Loucy (cell line): Measurements from ENCODE around the gene KCTD18.

Experiments
- H2AFZ ChIP-seq: fragments of 200-600 bp; sonication (generic); 2 replicates; pipeline ENCODE4 v1.6.0; 2016; ENCODE audit warnings: antibody characterized with exemption, mild to moderate bottlenecking, low read length, moderate library complexity
- H3F3A ChIP-seq: fragments of 200-600 bp; 2 replicates; pipeline ENCODE4 v1.6.0; 2016; ENCODE audit warnings: antibody characterized with exemption, low read depth, mild to moderate bottlenecking
- H3K27me3 ChIP-seq: fragments of 200-600 bp; sonication (generic); 2 replicates; pipeline ENCODE4 v1.6.1; 2014; ENCODE audit warnings: low read length, mild to moderate bottlenecking; ENCODE audit not compliant: insufficient read depth, poor library complexity, severe bottlenecking
- H3K36me3 ChIP-seq: fragments of 200-600 bp; sonication (generic); 2 replicates; pipeline ENCODE4 v1.6.1; 2016; ENCODE audit warnings: low read length; ENCODE audit not compliant: insufficient read depth
- H3K4me1 ChIP-seq: fragments of 200-600 bp; sonication (generic); 2 replicates; pipeline ENCODE4 v1.5.1; 2014; ENCODE audit warnings: low read length, mild to moderate bottlenecking; ENCODE audit not compliant: insufficient read depth, poor library complexity, severe bottlenecking
- H3K4me2 ChIP-seq: fragments of 200-600 bp; sonication (generic); 2 replicates; pipeline ENCODE4 v1.6.0; 2014; ENCODE audit warnings: antibody characterized with exemption, low read length, low read depth, mild to moderate bottlenecking; ENCODE audit not compliant: poor library complexity, severe bottlenecking
- H3K4me3 ChIP-seq: fragments of 200-600 bp; sonication (generic); 2 replicates; pipeline ENCODE4 v1.5.1; 2014; ENCODE audit warnings: low read length, mild to moderate bottlenecking, mixed read lengths; ENCODE audit not compliant: poor library complexity, severe bottlenecking
- H3K79me2 ChIP-seq: fragments of 200-600 bp; sonication (generic); 2 replicates; pipeline ENCODE4 v1.6.1; 2014; ENCODE audit warnings: low read length; ENCODE audit not compliant: insufficient read depth
- H3K9ac ChIP-seq: fragments of 200-600 bp; sonication (generic); 2 replicates; pipeline ENCODE4 v1.6.0; 2014; ENCODE audit warnings: mild to moderate bottlenecking, low read depth, low read length, moderate library complexity; ENCODE audit not compliant: poor library complexity, severe bottlenecking
- H3K9me2 ChIP-seq: fragments of 200-600 bp; sonication (generic); replicated peaks from 2 replicates; pipeline ENCODE4 v1.6.1; 2016; ENCODE audit warnings: low read depth, low read length, mixed read lengths
- H3K9me3 ChIP-seq: fragments of 200-600 bp; sonication (generic); 2 replicates; pipeline ENCODE4 v1.6.1; 2014; ENCODE audit warnings: mild to moderate bottlenecking, antibody characterized with exemption, low read length, low read depth; ENCODE audit not compliant: insufficient read depth
- H4K20me1 ChIP-seq: fragments of 200-600 bp; sonication (generic); 2 replicates; pipeline ENCODE4 v1.6.0; 2014; ENCODE audit warnings: antibody characterized with exemption, low read length, mild to moderate bottlenecking; ENCODE audit not compliant: insufficient read depth, poor library complexity, severe bottlenecking
- EZH2phosphoT487 ChIP-seq: fragments of 200-600 bp; IDR thresholded peaks from 2 replicates; pipeline ENCODE4 v1.6.1; 2018; ENCODE audit warnings: antibody characterized with exemption, mild to moderate bottlenecking, moderate library complexity, borderline replicate concordance
- TF ChIP-seq, protein P1 (sequence below): fragments of 200-600 bp; sonication (generic); conservative IDR thresholded peaks from 2 replicates; pipeline ENCODE4 v1.5.1; 2014; ENCODE audit warnings: mild to moderate bottlenecking, antibody characterized with exemption, low read length

The KCTD18 gene

GRCh38 chr2:200451511-200451910 lies 58.4 kb downstream of the KCTD18 start:
- Histone ChIP-seq H3F3A (no peaks in the 10 kb centered on the region), H4K20me1 (no peaks in the 10 kb centered on the region), H3K9me3 (no peaks in the 10 kb centered on the region), H3K36me3 (no peaks in the 10 kb centered on the region), H3K4me1 (no peaks in the 10 kb centered on the region), H3K4me2 (no peak overlapping the region), H3K79me2 (no peaks in the 10 kb centered on the region), H3K9me2 (no peaks in the 10 kb centered on the region), H3K9ac (no peak overlapping the region), H2AFZ (no peak overlapping the region), H3K27me3 (peaks cover 3% of the 10 kb centered on the region), H3K4me3 (no peak overlapping the region)
- TF ChIP-seq EZH2phosphoT487: no peak
- TF ChIP-seq, protein P1, sequence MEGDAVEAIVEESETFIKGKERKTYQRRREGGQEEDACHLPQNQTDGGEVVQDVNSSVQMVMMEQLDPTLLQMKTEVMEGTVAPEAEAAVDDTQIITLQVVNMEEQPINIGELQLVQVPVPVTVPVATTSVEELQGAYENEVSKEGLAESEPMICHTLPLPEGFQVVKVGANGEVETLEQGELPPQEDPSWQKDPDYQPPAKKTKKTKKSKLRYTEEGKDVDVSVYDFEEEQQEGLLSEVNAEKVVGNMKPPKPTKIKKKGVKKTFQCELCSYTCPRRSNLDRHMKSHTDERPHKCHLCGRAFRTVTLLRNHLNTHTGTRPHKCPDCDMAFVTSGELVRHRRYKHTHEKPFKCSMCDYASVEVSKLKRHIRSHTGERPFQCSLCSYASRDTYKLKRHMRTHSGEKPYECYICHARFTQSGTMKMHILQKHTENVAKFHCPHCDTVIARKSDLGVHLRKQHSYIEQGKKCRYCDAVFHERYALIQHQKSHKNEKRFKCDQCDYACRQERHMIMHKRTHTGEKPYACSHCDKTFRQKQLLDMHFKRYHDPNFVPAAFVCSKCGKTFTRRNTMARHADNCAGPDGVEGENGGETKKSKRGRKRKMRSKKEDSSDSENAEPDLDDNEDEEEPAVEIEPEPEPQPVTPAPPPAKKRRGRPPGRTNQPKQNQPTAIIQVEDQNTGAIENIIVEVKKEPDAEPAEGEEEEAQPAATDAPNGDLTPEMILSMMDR: no peak

GRCh38 chr2:200450288-200450687 lies 59.6 kb downstream of the KCTD18 start:
- Histone ChIP-seq H4K20me1 (no peaks in the 10 kb centered on the region), H3F3A (no peaks in the 10 kb centered on the region), H3K79me2 (no peaks in the 10 kb centered on the region), H2AFZ (no peak overlapping the region), H3K4me1 (no peaks in the 10 kb centered on the region), H3K9me2 (no peaks in the 10 kb centered on the region), H3K9ac (no peak overlapping the region), H3K36me3 (no peaks in the 10 kb centered on the region), H3K4me2 (no peak overlapping the region), H3K4me3 (no peak overlapping the region), H3K9me3 (no peaks in the 10 kb centered on the region), H3K27me3 (peaks cover 3% of the 10 kb centered on the region)
- no peak for TF ChIP-seq EZH2phosphoT487
- TF ChIP-seq, protein P1: no peak

DNA sequence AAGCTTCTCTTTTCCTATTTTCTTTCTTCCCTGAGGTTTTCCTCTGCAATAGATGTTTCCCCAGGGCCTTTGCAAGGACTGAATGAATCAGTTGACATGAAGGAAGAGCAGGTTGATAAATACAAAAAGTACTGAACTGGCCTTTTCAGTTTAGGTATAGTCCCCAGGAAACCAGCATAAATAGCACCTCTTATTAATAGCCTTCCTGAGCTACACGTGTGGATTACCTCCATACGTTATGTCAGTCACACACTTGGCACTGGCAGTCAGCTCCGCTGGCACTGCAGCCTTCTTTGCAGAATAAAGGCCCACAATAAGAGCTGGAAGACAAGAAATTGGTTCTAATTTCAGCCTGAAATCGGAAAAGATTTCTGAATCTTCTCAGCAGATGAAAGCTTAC lies 60.7 kb downstream of the KCTD18 start:
- no peaks in the 10 kb centered on the region for H3K36me3 ChIP-seq
- H3K4me1 ChIP-seq: no peaks in the 10 kb centered on the region
- H3K9ac ChIP-seq: no peak overlapping the region
- no peaks in the 10 kb centered on the region for H3K9me2 ChIP-seq
- no peaks in the 10 kb centered on the region for H3K9me3 ChIP-seq
- peaks cover 3% of the 10 kb centered on the region for H3K27me3 ChIP-seq
- H3K79me2 ChIP-seq: no peaks in the 10 kb centered on the region
- no peaks in the 10 kb centered on the region for H4K20me1 ChIP-seq
- H3K4me2 ChIP-seq: no peak overlapping the region
- no peak overlapping the region for H3K4me3 ChIP-seq
- no peak overlapping the region for H2AFZ ChIP-seq
- no peaks in the 10 kb centered on the region for H3F3A ChIP-seq
- no peak for TF ChIP-seq EZH2phosphoT487
- TF ChIP-seq, protein P1: no peak
